Natural killer cell (primary cell): ENCODE data around the gene C2. TPM values are rescaled to one million over a fixed set of nuclear protein-coding genes. Genes with fewer than 3 reads are reported as not detected.
"Not testable (repeated sequence)": the region's sequence is repeated elsewhere in the genome, so short reads cannot be mapped to it uniquely, and the experiment has no call there.

ENCODE experiments used
- ATAC-seq, 3 donors: fragments of 150-1000 bp in 2 of 3; fragments of 200-7000 bp in 1 of 3; cut with Tn5 transposase; 1 replicate in 1 of 3; 2 replicates in 2 of 3; pipeline ENCODE4 v1.10.0; 2021; ENCODE audit warnings: mild to moderate bottlenecking in 2 of 3, moderate library complexity in 2 of 3
- DNase-seq, 2 donors: peaks; one replicate each; pipeline versions ENCODE4 v3.0.0 to v3.0.0-alpha.2; 2013 to 2021; ENCODE audit warnings: mixed read lengths in 1 of 2
- H3K27ac ChIP-seq: one replicate; pipeline ENCODE4 v1.5.1; 2013; ENCODE audit warnings: mild to moderate bottlenecking, low read length
- H3K27me3 ChIP-seq: one replicate; pipeline ENCODE4 v1.6.1; 2013; ENCODE audit warnings: low read length; ENCODE audit not compliant: control insufficient read depth, insufficient read depth
- H3K36me3 ChIP-seq: one replicate; pipeline ENCODE4 v1.6.1; 2013; ENCODE audit warnings: low read length; ENCODE audit not compliant: control insufficient read depth, insufficient read depth
- H3K4me1 ChIP-seq: one replicate; pipeline ENCODE4 v1.6.1; 2013; ENCODE audit warnings: low read length; ENCODE audit not compliant: control insufficient read depth, insufficient read depth
- H3K4me3 ChIP-seq: one replicate; pipeline ENCODE4 v1.5.1; 2013; ENCODE audit warnings: low read length
- H3K9me3 ChIP-seq: one replicate; pipeline ENCODE4 v1.6.1; 2013; ENCODE audit warnings: low read length; ENCODE audit not compliant: control insufficient read depth, insufficient read depth
- H3K27ac Mint-ChIP-seq, 2 donors: one replicate each; pipeline ENCODE4 v1.8.0; 2022; ENCODE audit warnings: mild to moderate bottlenecking in 2 of 2, mixed read lengths in 2 of 2, moderate library complexity in 1 of 2
- H3K27me3 Mint-ChIP-seq, 2 donors: one replicate each; pipeline ENCODE4 v1.8.0; 2022; ENCODE audit warnings: low read depth in 2 of 2, mixed read lengths in 2 of 2
- H3K36me3 Mint-ChIP-seq: one replicate; pipeline ENCODE4 v1.8.0; 2022; ENCODE audit warnings: mixed read lengths
- H3K4me1 Mint-ChIP-seq, 2 donors: one replicate each; pipeline ENCODE4 v1.8.0; 2022; ENCODE audit warnings: mixed read lengths in 2 of 2
- H3K4me3 Mint-ChIP-seq: one replicate; pipeline ENCODE4 v1.8.0; 2022; ENCODE audit warnings: mild to moderate bottlenecking, moderate library complexity, mixed read lengths
- H3K9me3 Mint-ChIP-seq, 2 donors: one replicate each; pipeline ENCODE4 v1.8.0; 2022; ENCODE audit warnings: mixed read lengths in 2 of 2
- WGBS: methylation state at CpG from one replicate; pipeline ENCODE4 v1.1.7; 2013; ENCODE audit warnings: missing lambda C conversion rate; ENCODE audit not compliant: insufficient coverage; 5-methylcytosine and 5-hydroxymethylcytosine counted together
- intact Hi-C: fragments of 100-400 bp; cut with micrococcal nuclease; formaldehyde crosslinking; loops from one replicate; pipeline ENCODE4 v1.14.2; 2022
- total RNA-seq, 4 donors: library from RNA; stranded (reverse); fragments of 120-200 nt in 1 of 4; gene quantifications; one replicate each; pipeline versions ENCODE4 v1.2.3 to v1.2.4, GENCODE V29; 2013 to 2022
- TF ChIP-seq, protein P1 (sequence below): fragments of 200-600 bp; IDR thresholded peaks from one replicate; pipeline ENCODE4 v1.8.0; 2022; ENCODE audit warnings: antibody characterized with exemption

C2 gene
- total RNA-seq, 3 donors from 2014 or later (not counting 1 experiment from before 2014, with no cell fraction given), result 0.55 to 1.3 (median 1.0) TPM

DNA sequence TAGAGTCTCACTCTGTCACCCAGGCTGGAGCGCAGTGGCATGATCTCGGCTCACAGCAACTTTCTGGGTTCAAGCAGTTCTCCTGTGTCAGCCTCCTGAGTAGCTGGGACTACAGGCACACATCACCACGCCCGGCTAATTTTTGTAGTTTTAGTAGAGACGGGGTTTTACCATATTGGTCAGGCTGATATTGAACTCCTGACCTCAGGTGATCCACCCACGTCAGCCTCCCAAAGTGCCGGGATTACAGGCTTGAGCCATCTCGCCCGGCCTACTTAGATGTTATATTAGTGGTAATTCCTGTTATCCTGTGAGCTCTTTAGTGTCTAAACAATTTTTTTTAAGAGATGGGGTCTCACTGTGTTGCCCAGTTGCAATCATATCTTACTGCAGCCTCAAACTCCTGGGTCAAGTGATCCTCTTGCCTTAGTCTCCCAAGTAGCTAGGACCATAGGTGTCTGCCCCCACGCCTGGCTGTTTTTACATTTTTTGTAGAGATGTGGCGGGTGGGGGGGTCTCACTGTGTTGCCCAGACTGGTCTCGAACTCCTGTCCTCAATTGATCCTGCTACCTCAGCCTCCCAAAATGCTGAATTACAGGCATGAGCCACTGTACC, 50.4 kb downstream of the C2 start:
- no peak overlapping the region for H3K27ac Mint-ChIP-seq
- TF ChIP-seq, protein P1, sequence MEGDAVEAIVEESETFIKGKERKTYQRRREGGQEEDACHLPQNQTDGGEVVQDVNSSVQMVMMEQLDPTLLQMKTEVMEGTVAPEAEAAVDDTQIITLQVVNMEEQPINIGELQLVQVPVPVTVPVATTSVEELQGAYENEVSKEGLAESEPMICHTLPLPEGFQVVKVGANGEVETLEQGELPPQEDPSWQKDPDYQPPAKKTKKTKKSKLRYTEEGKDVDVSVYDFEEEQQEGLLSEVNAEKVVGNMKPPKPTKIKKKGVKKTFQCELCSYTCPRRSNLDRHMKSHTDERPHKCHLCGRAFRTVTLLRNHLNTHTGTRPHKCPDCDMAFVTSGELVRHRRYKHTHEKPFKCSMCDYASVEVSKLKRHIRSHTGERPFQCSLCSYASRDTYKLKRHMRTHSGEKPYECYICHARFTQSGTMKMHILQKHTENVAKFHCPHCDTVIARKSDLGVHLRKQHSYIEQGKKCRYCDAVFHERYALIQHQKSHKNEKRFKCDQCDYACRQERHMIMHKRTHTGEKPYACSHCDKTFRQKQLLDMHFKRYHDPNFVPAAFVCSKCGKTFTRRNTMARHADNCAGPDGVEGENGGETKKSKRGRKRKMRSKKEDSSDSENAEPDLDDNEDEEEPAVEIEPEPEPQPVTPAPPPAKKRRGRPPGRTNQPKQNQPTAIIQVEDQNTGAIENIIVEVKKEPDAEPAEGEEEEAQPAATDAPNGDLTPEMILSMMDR, result no peak
- no peaks in the 10 kb centered on the region for H3K27me3 ChIP-seq
- no peaks in the 10 kb centered on the region for H3K9me3 ChIP-seq
- H3K27ac ChIP-seq, result no peak overlapping the region
- H3K36me3 ChIP-seq, result peaks cover 3% of the 10 kb centered on the region
- no peaks in the 10 kb centered on the region for H3K9me3 Mint-ChIP-seq
- H3K36me3 Mint-ChIP-seq, result no peaks in the 10 kb centered on the region
- no peak overlapping the region for H3K4me3 ChIP-seq
- no peaks in the 10 kb centered on the region for H3K27me3 Mint-ChIP-seq
- no peak for DNase-seq
- intact Hi-C loops, result loop anchor here (10.0 kb wide), 1 partner anchor 217 kb away; the partner anchor contains the start of genes GPSM3 and PBX2
- no peak for ATAC-seq
- peaks cover 8 to 15% of the 10 kb centered on the region in 2 donors for H3K4me1 Mint-ChIP-seq
- 96% methylated on average over 12 of the region's 12 CpGs for WGBS
- H3K4me1 ChIP-seq, result peaks cover 3% of the 10 kb centered on the region
- no peak overlapping the region for H3K4me3 Mint-ChIP-seq

GRCh38 chr6:31978831-31979230, 51.3 kb downstream of the C2 start:
- no peak overlapping the region for H3K4me3 Mint-ChIP-seq
- WGBS, result 97% methylated on average over 4 of the region's 5 CpGs

DNA sequence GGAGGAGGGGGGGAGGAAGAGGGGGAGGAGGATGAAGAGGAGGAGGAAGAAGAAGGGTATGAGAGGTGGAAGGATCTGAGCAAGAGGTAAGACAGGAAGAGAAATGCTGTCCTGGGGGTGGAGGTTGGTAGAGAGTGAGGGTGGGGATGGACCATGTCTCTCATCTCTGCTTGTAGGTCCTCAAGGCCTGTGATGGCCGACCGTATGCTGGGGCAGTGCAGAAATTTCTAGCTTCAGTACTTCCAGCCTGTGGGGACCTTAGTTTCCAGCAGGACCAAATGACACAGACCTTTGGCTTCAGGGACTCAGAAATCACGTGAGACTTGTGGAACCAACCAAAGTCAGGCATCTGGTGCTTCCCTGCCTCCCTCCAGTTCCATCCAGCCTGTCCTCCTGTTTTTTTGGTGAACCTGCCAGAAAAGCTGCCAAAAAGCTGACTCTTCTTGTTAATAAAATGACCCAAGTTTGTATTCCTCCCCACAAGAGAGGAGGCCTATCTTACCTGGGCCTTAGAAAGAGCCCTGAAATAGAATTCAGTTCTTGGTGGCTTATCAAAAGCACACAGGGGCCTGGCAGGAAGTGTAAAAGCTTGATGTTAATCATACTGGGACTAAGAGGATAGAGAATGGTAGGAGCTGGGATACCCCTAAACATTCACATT, 51.9 kb downstream of the C2 start:
- intact Hi-C loops, result loop anchor here (10.0 kb wide), 1 partner anchor 215 kb away; the partner anchor contains the start of genes GPSM3 and PBX2
- TF ChIP-seq, protein P1, result no peak
- Mint-ChIP-seq H3K4me3 (no peak overlapping the region), H3K9me3 (no peaks in the 10 kb centered on the region), H3K27me3 (no peaks in the 10 kb centered on the region), H3K4me1 (peaks cover 0 to 4% of the 10 kb centered on the region in 2 donors), H3K27ac (no peak overlapping the region), H3K36me3 (no peaks in the 10 kb centered on the region)
- WGBS, result 94% methylated on average over 3 of the region's 3 CpGs
- Histone ChIP-seq H3K27me3 (no peaks in the 10 kb centered on the region), H3K9me3 (no peaks in the 10 kb centered on the region), H3K4me1 (no peaks in the 10 kb centered on the region), H3K27ac (no peak overlapping the region), H3K4me3 (no peak overlapping the region), H3K36me3 (peaks cover 3% of the 10 kb centered on the region)
- ATAC-seq (no peak), DNase-seq (no peak)

More at GRCh38 chr6:31978831-31979230, 51.3 kb downstream of the C2 start:
- peaks cover 0 to 6% of the 10 kb centered on the region in 2 donors for H3K4me1 Mint-ChIP-seq
- TF ChIP-seq, protein P1, result no peak
- no peak overlapping the region for H3K4me3 ChIP-seq
- H3K27ac Mint-ChIP-seq, result no peak overlapping the region
- no peaks in the 10 kb centered on the region for H3K27me3 ChIP-seq
- H3K9me3 Mint-ChIP-seq, result no peaks in the 10 kb centered on the region
- H3K27ac ChIP-seq, result no peak overlapping the region
- intact Hi-C loops, result loop anchor here (10.0 kb wide), 1 partner anchor 216 kb away; the partner anchor contains the start of genes GPSM3 and PBX2
- no peaks in the 10 kb centered on the region for H3K27me3 Mint-ChIP-seq
- ATAC-seq, result no peak
- H3K36me3 ChIP-seq, result peaks cover 3% of the 10 kb centered on the region
- DNase-seq, result no peak
- no peaks in the 10 kb centered on the region for H3K4me1 ChIP-seq
- H3K36me3 Mint-ChIP-seq, result no peaks in the 10 kb centered on the region
- no peaks in the 10 kb centered on the region for H3K9me3 ChIP-seq

DNA sequence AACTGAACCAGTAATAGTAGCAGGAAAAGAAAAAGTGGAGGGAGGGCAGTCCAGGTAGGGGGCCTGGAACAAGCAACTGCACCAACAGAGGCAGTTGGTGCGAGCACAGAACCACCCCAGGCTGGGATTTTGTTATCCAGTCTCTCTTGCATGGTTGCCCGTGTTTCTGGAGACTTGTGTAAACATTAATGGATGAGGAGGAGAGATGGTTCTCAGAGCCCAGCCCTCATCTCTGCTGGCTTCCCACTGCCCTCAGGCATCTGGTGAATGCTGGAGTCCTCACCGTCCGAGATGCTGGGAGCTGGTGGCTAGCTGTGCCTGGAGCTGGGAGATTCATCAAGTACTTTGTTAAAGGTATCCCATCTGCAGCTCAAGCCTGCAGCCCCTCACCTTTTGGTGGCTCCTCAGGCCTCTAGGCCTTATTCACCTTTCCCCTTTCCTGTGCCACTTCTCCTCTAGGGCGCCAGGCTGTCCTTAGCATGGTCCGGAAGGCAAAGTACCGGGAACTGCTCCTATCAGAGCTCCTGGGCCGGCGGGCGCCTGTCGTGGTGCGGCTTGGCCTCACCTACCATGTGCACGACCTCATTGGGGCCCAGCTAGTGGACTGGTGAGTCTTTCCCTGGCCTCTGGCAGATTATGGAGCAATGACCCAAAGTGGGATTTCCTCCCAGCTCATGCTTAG, 52.8 kb downstream of the C2 start:
- H3K9me3 Mint-ChIP-seq, H3K27me3 Mint-ChIP-seq, H3K9me3 ChIP-seq, H3K36me3 Mint-ChIP-seq, H3K27ac ChIP-seq, H3K27me3 ChIP-seq, H3K4me3 Mint-ChIP-seq, H3K4me1 Mint-ChIP-seq, DNase-seq, intact Hi-C loops, H3K36me3 ChIP-seq, ATAC-seq, H3K4me1 ChIP-seq, H3K4me3 ChIP-seq: not testable (repeated sequence)
- H3K27ac Mint-ChIP-seq, result peak overlapping the region in 1 of 2 donors; percentile 31
- WGBS, result 97% methylated on average over 4 of the region's 13 CpGs

DNA sequence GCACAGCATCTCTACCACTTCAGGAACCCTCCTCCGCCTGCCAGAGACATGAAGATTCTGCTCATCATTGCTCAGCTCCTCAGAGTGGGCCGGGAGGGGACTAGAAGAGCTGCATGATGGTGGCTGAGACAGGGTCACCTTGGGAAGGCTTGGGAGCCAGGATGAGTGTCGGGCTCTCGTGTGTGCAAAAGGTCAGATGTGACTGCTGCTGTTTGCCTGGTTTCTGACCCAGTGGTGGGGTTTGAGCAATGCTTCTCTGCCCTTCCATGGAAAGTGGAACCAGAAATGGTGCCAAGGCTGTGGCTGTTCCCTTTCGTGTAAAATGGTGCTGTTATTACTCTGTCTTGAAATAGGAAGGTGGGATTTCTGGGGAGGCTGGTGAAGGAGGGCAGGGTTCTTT, 53.5 kb downstream of the C2 start:
- H3K27me3 Mint-ChIP-seq, H3K27ac Mint-ChIP-seq, H3K4me1 Mint-ChIP-seq, H3K9me3 Mint-ChIP-seq, H3K36me3 Mint-ChIP-seq, H3K27me3 ChIP-seq, ATAC-seq, H3K4me1 ChIP-seq, H3K4me3 ChIP-seq, H3K9me3 ChIP-seq, intact Hi-C loops, H3K4me3 Mint-ChIP-seq, DNase-seq, H3K36me3 ChIP-seq, H3K27ac ChIP-seq: not testable (repeated sequence)
- WGBS, result no CpG with 5 or more reads among the region's 5 CpGs
